GM23338 (cell line): ENCODE data around the gene PHC3. TPM values are rescaled to one million over a fixed set of nuclear protein-coding genes. Genes with fewer than 3 reads are reported as not detected.

Experiments
- ATAC-seq: fragments of 200-7000 bp; cut with Tn5 transposase; 3 replicates; pipeline ENCODE4 v1.9.1; 2020
- DNase-seq: peaks from one replicate; pipeline ENCODE4 v3.0.0-alpha.2; 2015; ENCODE audit warnings: low spot score
- H2AFZ ChIP-seq: fragments of 200-600 bp; sonication (generic); 2 replicates; pipeline ENCODE4 v1.8.0; 2016; ENCODE audit warnings: antibody characterized with exemption, mild to moderate bottlenecking, moderate library complexity
- H3F3A ChIP-seq: fragments of 200-600 bp; sonication (generic); replicated peaks from 2 replicates; pipeline ENCODE4 v1.8.0; 2017; ENCODE audit warnings: antibody characterized with exemption, mixed run types, low read depth
- H3K27ac ChIP-seq: fragments of 200-600 bp; sonication (generic); 2 replicates; pipeline ENCODE4 v1.6.1; 2016; ENCODE audit warnings: low read depth
- H3K27me3 ChIP-seq: fragments of 200-600 bp; sonication (generic); 2 replicates; pipeline ENCODE4 v1.8.0; 2016; ENCODE audit warnings: mild to moderate bottlenecking, mixed run types, moderate library complexity; ENCODE audit not compliant: insufficient read depth
- H3K36me3 ChIP-seq: fragments of 200-600 bp; sonication (generic); 2 replicates; pipeline ENCODE4 v1.8.0; 2016; ENCODE audit warnings: mild to moderate bottlenecking; ENCODE audit not compliant: insufficient read depth
- H3K4me1 ChIP-seq: fragments of 200-600 bp; sonication (generic); 2 replicates; pipeline ENCODE4 v1.8.0; 2016; ENCODE audit warnings: mild to moderate bottlenecking, moderate library complexity; ENCODE audit not compliant: insufficient read depth
- H3K4me2 ChIP-seq: fragments of 200-600 bp; sonication (generic); 2 replicates; pipeline ENCODE4 v1.7.1; 2017; ENCODE audit warnings: mixed run types
- H3K4me3 ChIP-seq: fragments of 200-600 bp; sonication (generic); 2 replicates; pipeline ENCODE4 v1.6.1; 2016; ENCODE audit warnings: mixed run types
- H3K79me2 ChIP-seq: fragments of 200-600 bp; sonication (generic); replicated peaks from 2 replicates; pipeline ENCODE4 v1.8.0; 2017; ENCODE audit warnings: mild to moderate bottlenecking; ENCODE audit not compliant: insufficient read depth
- H3K9me2 ChIP-seq: fragments of 200-600 bp; sonication (generic); 2 replicates; pipeline ENCODE4 v1.8.0; 2017; ENCODE audit not compliant: insufficient read depth
- H4K20me1 ChIP-seq: fragments of 200-600 bp; sonication (generic); replicated peaks from 2 replicates; pipeline ENCODE4 v1.8.0; 2017; ENCODE audit warnings: mild to moderate bottlenecking; ENCODE audit not compliant: insufficient read depth
- H3K27ac Mint-ChIP-seq: 2 replicates; pipeline ENCODE4 v1.8.0; 2020; ENCODE audit warnings: inconsistent platforms, mild to moderate bottlenecking, moderate library complexity, mixed read lengths
- H3K27me3 Mint-ChIP-seq: 3 replicates; pipeline ENCODE4 v1.8.0; 2022; ENCODE audit warnings: low read depth, mild to moderate bottlenecking, moderate library complexity, mixed read lengths, inconsistent platforms; ENCODE audit not compliant: insufficient read depth, poor library complexity
- H3K36me3 Mint-ChIP-seq: 3 replicates; pipeline ENCODE4 v1.8.0; 2021; ENCODE audit warnings: low read depth, mild to moderate bottlenecking, inconsistent platforms, moderate library complexity, mixed read lengths
- H3K4me1 Mint-ChIP-seq: 3 replicates; pipeline ENCODE4 v1.8.0; 2020; ENCODE audit warnings: mild to moderate bottlenecking, inconsistent platforms, mixed read lengths
- H3K4me3 Mint-ChIP-seq: 3 replicates; pipeline ENCODE4 v1.8.0; 2021; ENCODE audit warnings: moderate library complexity, mild to moderate bottlenecking, inconsistent platforms, mixed read lengths
- H3K9me3 Mint-ChIP-seq: 3 replicates; pipeline ENCODE4 v1.8.0; 2020; ENCODE audit warnings: moderate library complexity, mild to moderate bottlenecking, inconsistent platforms, mixed read lengths
- CTCF ChIP-seq, 2 experiments: fragments of 200-600 bp in 1 of 2; sonication (generic) in 1 of 2; conservative IDR thresholded peaks; 2 replicates each; pipeline versions ENCODE4 v1.5.1 to v1.6.1; 2016 to 2017; ENCODE audit warnings: antibody characterized with exemption in 2 of 2, low read depth in 2 of 2, mild to moderate bottlenecking in 2 of 2, moderate library complexity in 1 of 2
- ETS1 ChIP-seq: IDR thresholded peaks from 2 replicates; pipeline ENCODE4 v1.6.1; 2016; ENCODE audit warnings: antibody characterized with exemption
- EZH2 ChIP-seq: fragments of 200-600 bp; sonication (generic); IDR thresholded peaks from one replicate; pipeline ENCODE4 v1.8.0; 2017; ENCODE audit warnings: antibody characterized with exemption, mild to moderate bottlenecking, low read depth; ENCODE audit not compliant: unreplicated experiment
- JUNB ChIP-seq: IDR thresholded peaks from one replicate; pipeline ENCODE4 v1.6.1; 2016; ENCODE audit warnings: antibody characterized with exemption; ENCODE audit not compliant: unreplicated experiment
- NANOG ChIP-seq: IDR thresholded peaks from 2 replicates; pipeline ENCODE4 v1.6.1; 2016; ENCODE audit warnings: antibody characterized with exemption, borderline replicate concordance
- STAT1 ChIP-seq: IDR thresholded peaks from one replicate; pipeline ENCODE4 v1.6.1; 2016; ENCODE audit warnings: antibody characterized with exemption; ENCODE audit not compliant: unreplicated experiment
- ZNF331 ChIP-seq: fragments of 250-450 bp; sonication (Bioruptor Pico); IDR thresholded peaks from 2 replicates; pipeline ENCODE4 v1.5.0; 2020; ENCODE audit warnings: low read depth, mild to moderate bottlenecking, moderate library complexity
- ZNF462 ChIP-seq: fragments of 250-450 bp; sonication (Bioruptor Pico); IDR thresholded peaks from 2 replicates; pipeline ENCODE4 v1.5.0; 2020; ENCODE audit warnings: mild to moderate bottlenecking, moderate library complexity
- polyA plus RNA-seq: library from polyadenylated mRNA; unstranded; fragments of >200 nt; fragmentation: Nextera tagmentation; extraction: Ambion mirVana; gene quantifications from 2 replicates; pipeline ENCODE4 v1.2.1, GENCODE V29; 2016
- total RNA-seq: library from RNA; depleted of rRNA; stranded (reverse); fragments of >200 nt; shearing (Covaris generic); gene quantifications from 2 replicates; pipeline ENCODE4 v1.2.3, GENCODE V29; 2014

Gene PHC3
- total and polyA plus RNA-seq, 2 experiments from 2014 or later = 23.9 to 83.5 TPM

- no peak for TF ChIP-seq CTCF (conservative IDR thresholded peaks at IDR 0.05; ENCODE audit: low read depth in 2 of 2)
- TF ChIP-seq ETS1 = no peak
- TF ChIP-seq STAT1 = no peak
These were observed 72.6 kb downstream of the PHC3 start (continued) for GRCh38 chr3:170108955-170109354.

DNA sequence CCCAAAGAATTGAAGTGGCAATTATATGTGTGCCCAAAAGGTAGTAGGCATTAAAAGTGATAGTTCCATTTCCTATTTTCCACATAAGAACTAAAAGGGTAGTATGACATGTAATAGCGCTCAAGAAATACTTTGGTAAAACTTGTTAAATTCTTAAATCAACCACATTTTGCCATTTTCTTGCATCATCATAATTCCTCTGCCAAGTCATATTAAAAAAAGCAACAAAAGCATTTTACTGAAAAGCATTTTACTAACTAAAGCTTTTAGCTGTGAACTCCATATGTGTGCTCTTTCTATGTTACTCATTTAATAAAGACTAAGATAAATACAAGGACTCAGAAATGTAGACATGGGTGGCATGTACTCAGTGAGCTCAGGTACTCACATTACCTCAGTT, 73.6 kb downstream of the PHC3 start:
- H3K79me2 ChIP-seq = no peaks in the 10 kb centered on the region; the same call in 1 of the 2 replicates
- H4K20me1 ChIP-seq = no peaks in the 10 kb centered on the region
- Mint-ChIP-seq H3K4me3 (no peak overlapping the region), H3K27me3 (peaks cover 8% of the 10 kb centered on the region), H3K36me3 (peaks cover 8% of the 10 kb centered on the region; the same call in 2 of the 3 replicates), H3K9me3 (no peaks in the 10 kb centered on the region), H3K4me1 (peaks cover 18% of the 10 kb centered on the region), H3K27ac (0 out of 2 replicates have a peak overlapping the region, but pooled peaks have one; percentile 68)
- H3F3A ChIP-seq = no peaks in the 10 kb centered on the region
- no peaks in the 10 kb centered on the region for H3K9me2 ChIP-seq
- H3K27me3 ChIP-seq = no peaks in the 10 kb centered on the region
- H2AFZ ChIP-seq = no peak overlapping the region
- no peaks in the 10 kb centered on the region for H3K4me1 ChIP-seq
- no peak for ATAC-seq
- H3K27ac ChIP-seq = peak overlapping the region; percentile 2; the same call in 1 of the 2 replicates
- no peak overlapping the region for H3K4me3 ChIP-seq
- H3K4me2 ChIP-seq = no peak overlapping the region
- no peaks in the 10 kb centered on the region for H3K36me3 ChIP-seq
- DNase-seq = no peak
- TF ChIP-seq ZNF462 (CRISPR knock-in tag) (no peak), STAT1 (no peak), JUNB (no peak), CTCF (conservative IDR thresholded peaks at IDR 0.05; ENCODE audit: low read depth in 2 of 2) (no peak), NANOG (no peak), ZNF331 (CRISPR knock-in tag) (no peak), EZH2 (no peak), ETS1 (no peak)
